NB4 (cell line): Measurements from ENCODE around the gene FTO.
"Not testable (repeated sequence)": the region's sequence is repeated elsewhere in the genome, so short reads cannot be mapped to it uniquely, and the experiment has no call there.

Experiments
- DNase-seq: peaks from one replicate; pipeline ENCODE4 v3.0.0; 2010; ENCODE audit warnings: low read depth
- H3K4me3 ChIP-seq: one replicate; pipeline ENCODE4 v1.5.1; 2011; ENCODE audit warnings: mild to moderate bottlenecking, low read depth, low read length, moderate library complexity
- CTCF ChIP-seq: IDR thresholded peaks from one replicate; pipeline ENCODE4 v1.5.1; 2012; ENCODE audit warnings: low read depth, low read length
- MAX ChIP-seq: IDR thresholded peaks from 2 replicates; pipeline ENCODE4 v1.6.1; 2011; ENCODE audit warnings: low read depth, low read length
- MYC ChIP-seq: IDR thresholded peaks from 2 replicates; pipeline ENCODE4 v1.6.1; 2011; ENCODE audit warnings: low read depth, low read length
- POLR2A ChIP-seq: IDR thresholded peaks from 2 replicates; pipeline ENCODE4 v1.6.1; 2011; ENCODE audit warnings: mild to moderate bottlenecking; ENCODE audit not compliant: insufficient read length; ENCODE audit errors: extremely low read depth

Gene FTO

GRCh38 chr16:53882310-53882709 is 178.4 kb downstream of the FTO start:
- TF ChIP-seq POLR2A (no peak), MAX (no peak), MYC (no peak), CTCF (no peak)
- H3K4me3 ChIP-seq: no peak overlapping the region
- DNase-seq: no peak

- TF ChIP-seq POLR2A (no peak), MAX (no peak), MYC (no peak), CTCF (no peak)
- H3K4me3 ChIP-seq: no peak overlapping the region
- no peak for DNase-seq
These were observed 180.8 kb downstream of the FTO start for GRCh38 chr16:53884748-53885147.

GRCh38 chr16:53886482-53887378 is 182.8 kb downstream of the FTO start:
- DNase-seq: no peak
- TF ChIP-seq POLR2A (no peak), MYC (no peak), CTCF (no peak), MAX (no peak)
- H3K4me3 ChIP-seq: no peak overlapping the region

- no peak for DNase-seq
- TF ChIP-seq MYC (no peak), POLR2A (no peak), CTCF (no peak), MAX (no peak)
- H3K4me3 ChIP-seq: no peak overlapping the region
These were observed 184.3 kb downstream of the FTO start for GRCh38 chr16:53888222-53888621.

- not testable (repeated sequence) for DNase-seq, H3K4me3 ChIP-seq
These were observed 186.9 kb downstream of the FTO start for GRCh38 chr16:53890877-53891276.

- no peak for DNase-seq
- TF ChIP-seq MAX: no peak
- TF ChIP-seq CTCF: no peak
- no peak for TF ChIP-seq POLR2A
- TF ChIP-seq MYC: no peak
These were observed 187.6 kb downstream of the FTO start for GRCh38 chr16:53891409-53892139.

More at GRCh38 chr16:53891409-53892139, 187.6 kb downstream of the FTO start:
- H3K4me3 ChIP-seq: no peak overlapping the region
